Measurements from ENCODE around the gene GPR153.

Gene GPR153

GRCh38 chr1:6210591-6211355 is 50.1 kb downstream of the GPR153 start:
- H2BK120ac ChIP-seq (ENCODE audit: low read depth, low read length) = no peak overlapping the region
- no peak overlapping the region for H4K8ac ChIP-seq (ENCODE audit: low read depth, low read length)
- no peaks in the 10 kb centered on the region for H3K36me3 ChIP-seq (replicated peaks in 1 of 2; ENCODE audit: control insufficient read depth in 2 of 2, insufficient read depth in 2 of 2, low read length in 2 of 2)
- H3K27me3 ChIP-seq (ENCODE audit: control insufficient read depth in 3 of 3, insufficient read depth in 3 of 3, low read depth in 1 of 3, low read length in 3 of 3) = peaks cover 19 to 37% (median 27%) of the 10 kb centered on the region in 3 experiments
- WGBS, 2 donors (ENCODE audit: extremely low coverage in 2 of 2, insufficient read length in 2 of 2, insufficient replicate concordance in 1 of 2) = no CpG with 5 or more reads among the region's 29 CpGs
- no peak overlapping the region for H2AFZ ChIP-seq (ENCODE audit: low read length)
- H4K91ac ChIP-seq (ENCODE audit: low read depth, low read length, poor library complexity) = no peak overlapping the region
- no peak overlapping the region for H3K4ac ChIP-seq (ENCODE audit: low read length)
- H3K79me1 ChIP-seq (ENCODE audit: low read depth, low read length) = peaks cover 1% of the 10 kb centered on the region
- H3K23ac ChIP-seq (ENCODE audit: low read depth, low read length, poor library complexity) = peak overlapping the region; percentile 65
- no peak overlapping the region for H3K4me3 ChIP-seq (ENCODE audit: low read length in 2 of 2)
- no peak overlapping the region for H3K4me2 ChIP-seq (ENCODE audit: insufficient read depth, low read length, poor library complexity, severe bottlenecking)
- peak overlapping the region; percentile 89 for H2BK15ac ChIP-seq (ENCODE audit: low read length)
- H2AK5ac ChIP-seq (ENCODE audit: low read depth, low read length) = peak overlapping the region; percentile 92
- peak overlapping the region; percentile 56 for H3K14ac ChIP-seq (ENCODE audit: low read length)
- peak overlapping the region; percentile 77 for H3K9ac ChIP-seq (ENCODE audit: low read depth, low read length, poor library complexity)
- peak overlapping the region; percentile 29 for H2BK5ac ChIP-seq (ENCODE audit: low read length)
- H2BK12ac ChIP-seq (ENCODE audit: low read length) = peak overlapping the region; percentile 30
- H3K18ac ChIP-seq (ENCODE audit: low read length) = peak overlapping the region; percentile 19
- H3K4me1 ChIP-seq (ENCODE audit: control insufficient read depth in 2 of 2, insufficient read depth in 1 of 2, low read depth in 1 of 2, low read length in 2 of 2) = peaks cover 8 to 12% of the 10 kb centered on the region in 2 donors
- no peak for DNase-seq (ENCODE audit: low spot score)
- H3K9me3 ChIP-seq (replicated peaks in 1 of 2; ENCODE audit: control insufficient read depth in 2 of 2, insufficient read depth in 1 of 2, low read depth in 1 of 2, low read length in 2 of 2) = peaks cover 0 to 2% of the 10 kb centered on the region in 2 donors
- H3K27ac ChIP-seq (replicated peaks; ENCODE audit: low read length) = no peak overlapping the region

- peak overlapping the region; percentile 98 for H3K23ac ChIP-seq (ENCODE audit: low read depth, low read length, poor library complexity)
- WGBS, 2 donors (ENCODE audit: extremely low coverage in 2 of 2, insufficient read length in 2 of 2, insufficient replicate concordance in 1 of 2) = no CpG with 5 or more reads among the region's 17 CpGs
- H3K27ac ChIP-seq (replicated peaks; ENCODE audit: low read length) = no peak overlapping the region
- peak overlapping the region; percentile 90 for H2AK5ac ChIP-seq (ENCODE audit: low read depth, low read length)
- H3K4me1 ChIP-seq (ENCODE audit: control insufficient read depth in 2 of 2, insufficient read depth in 1 of 2, low read depth in 1 of 2, low read length in 2 of 2) = peaks cover 11 to 14% of the 10 kb centered on the region in 2 donors
- peak overlapping the region; percentile 38 for H3K4ac ChIP-seq (ENCODE audit: low read length)
- peak overlapping the region; percentile 29 for H2BK5ac ChIP-seq (ENCODE audit: low read length)
- H3K9me3 ChIP-seq (replicated peaks in 1 of 2; ENCODE audit: control insufficient read depth in 2 of 2, insufficient read depth in 1 of 2, low read depth in 1 of 2, low read length in 2 of 2) = peaks cover 0 to 2% of the 10 kb centered on the region in 2 donors
- no peak overlapping the region for H4K91ac ChIP-seq (ENCODE audit: low read depth, low read length, poor library complexity)
- peak overlapping the region; percentile 86 for H4K8ac ChIP-seq (ENCODE audit: low read depth, low read length)
- peaks cover 1% of the 10 kb centered on the region for H3K79me1 ChIP-seq (ENCODE audit: low read depth, low read length)
- H3K27me3 ChIP-seq (ENCODE audit: control insufficient read depth in 3 of 3, insufficient read depth in 3 of 3, low read depth in 1 of 3, low read length in 3 of 3) = peaks cover 21 to 42% (median 31%) of the 10 kb centered on the region in 3 experiments
- H2BK12ac ChIP-seq (ENCODE audit: low read length) = peak overlapping the region; percentile 4
- peak overlapping the region; percentile 30 for H3K9ac ChIP-seq (ENCODE audit: low read depth, low read length, poor library complexity)
- H3K18ac ChIP-seq (ENCODE audit: low read length) = peak overlapping the region; percentile 93
- peak overlapping the region; percentile 43 to 74 for H3K4me3 ChIP-seq (ENCODE audit: low read length in 2 of 2)
- peak overlapping the region; percentile 89 for H3K4me2 ChIP-seq (ENCODE audit: insufficient read depth, low read length, poor library complexity, severe bottlenecking)
- H2BK120ac ChIP-seq (ENCODE audit: low read depth, low read length) = no peak overlapping the region
- peak overlapping the region; percentile 98 for H2AFZ ChIP-seq (ENCODE audit: low read length)
- H3K36me3 ChIP-seq (replicated peaks in 1 of 2; ENCODE audit: control insufficient read depth in 2 of 2, insufficient read depth in 2 of 2, low read length in 2 of 2) = no peaks in the 10 kb centered on the region
- no peak for DNase-seq (ENCODE audit: low spot score)
- H2BK15ac ChIP-seq (ENCODE audit: low read length) = peak overlapping the region; percentile 99
- no peak overlapping the region for H3K14ac ChIP-seq (ENCODE audit: low read length)
Observed at GRCh38 chr1:6209661-6210580, 51.0 kb downstream of the GPR153 start.

GRCh38 chr1:6208723-6209660 is 51.9 kb downstream of the GPR153 start:
- Histone ChIP-seq H3K18ac (ENCODE audit: low read length) (peak overlapping the region; percentile 95), H4K91ac (ENCODE audit: low read depth, low read length, poor library complexity) (no peak overlapping the region), H3K79me1 (ENCODE audit: low read depth, low read length) (peaks cover 1% of the 10 kb centered on the region), H2BK5ac (ENCODE audit: low read length) (peak overlapping the region; percentile 29), H3K4ac (ENCODE audit: low read length) (no peak overlapping the region), H3K4me3 (ENCODE audit: low read length in 2 of 2) (peak overlapping the region; percentile 43 to 77), H2BK12ac (ENCODE audit: low read length) (peak overlapping the region; percentile 90), H3K36me3 (replicated peaks in 1 of 2; ENCODE audit: control insufficient read depth in 2 of 2, insufficient read depth in 2 of 2, low read length in 2 of 2) (no peaks in the 10 kb centered on the region), H3K23ac (ENCODE audit: low read depth, low read length, poor library complexity) (peak overlapping the region; percentile 98), H3K9me3 (replicated peaks in 1 of 2; ENCODE audit: control insufficient read depth in 2 of 2, insufficient read depth in 1 of 2, low read depth in 1 of 2, low read length in 2 of 2) (peaks cover 0 to 2% of the 10 kb centered on the region in 2 donors), H3K27me3 (ENCODE audit: control insufficient read depth in 3 of 3, insufficient read depth in 3 of 3, low read depth in 1 of 3, low read length in 3 of 3) (peaks cover 21 to 42% (median 31%) of the 10 kb centered on the region in 3 experiments), H4K8ac (ENCODE audit: low read depth, low read length) (peak overlapping the region; percentile 86), H2AK5ac (ENCODE audit: low read depth, low read length) (peak overlapping the region; percentile 90), H3K4me1 (ENCODE audit: control insufficient read depth in 2 of 2, insufficient read depth in 1 of 2, low read depth in 1 of 2, low read length in 2 of 2) (peaks cover 12 to 16% of the 10 kb centered on the region in 2 donors), H3K14ac (ENCODE audit: low read length) (peak overlapping the region; percentile 89), H3K27ac (replicated peaks; ENCODE audit: low read length) (no peak overlapping the region), H2BK15ac (ENCODE audit: low read length) (peak overlapping the region; percentile 99), H2BK120ac (ENCODE audit: low read depth, low read length) (no peak overlapping the region), H2AFZ (ENCODE audit: low read length) (peak overlapping the region; percentile 98), H3K4me2 (ENCODE audit: insufficient read depth, low read length, poor library complexity, severe bottlenecking) (peak overlapping the region; percentile 89), H3K9ac (ENCODE audit: low read depth, low read length, poor library complexity) (peak overlapping the region; percentile 86)
- DNase-seq (ENCODE audit: low spot score) = peak; percentile 37
- no CpG with 5 or more reads among the region's 99 CpGs for WGBS, 2 donors (ENCODE audit: extremely low coverage in 2 of 2, insufficient read length in 2 of 2, insufficient replicate concordance in 1 of 2)
